HG03520 (cell line): ENCODE data around the gene LRP4.

Experiments used
- ATAC-seq: cut with Tn5 transposase; IDR thresholded peaks from one replicate; pipeline ENCODE4 v1.9.1; 2021; ENCODE audit warnings: mild to moderate bottlenecking, moderate library complexity; ENCODE audit not compliant: unreplicated experiment

LRP4 gene

DNA sequence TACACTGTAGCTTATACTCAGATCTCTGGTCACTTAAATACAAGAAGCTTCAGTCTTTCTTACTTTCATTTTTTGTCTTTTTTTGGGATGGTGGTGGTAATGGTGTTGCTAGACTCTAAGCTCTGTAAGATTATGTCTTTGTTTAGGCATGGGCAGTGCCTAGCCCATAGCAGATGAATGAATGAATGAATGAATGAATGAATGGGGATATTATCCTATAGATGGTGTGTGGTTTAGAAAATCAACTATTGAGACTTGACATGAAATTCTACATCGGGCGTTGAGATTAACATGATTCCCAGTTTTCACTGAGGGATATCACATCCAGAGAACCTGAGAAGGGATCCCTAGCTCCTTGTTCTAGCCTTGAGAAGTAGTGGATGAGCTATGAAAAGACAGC is 62.5 kb downstream of the LRP4 start:
- no peak for ATAC-seq

DNA sequence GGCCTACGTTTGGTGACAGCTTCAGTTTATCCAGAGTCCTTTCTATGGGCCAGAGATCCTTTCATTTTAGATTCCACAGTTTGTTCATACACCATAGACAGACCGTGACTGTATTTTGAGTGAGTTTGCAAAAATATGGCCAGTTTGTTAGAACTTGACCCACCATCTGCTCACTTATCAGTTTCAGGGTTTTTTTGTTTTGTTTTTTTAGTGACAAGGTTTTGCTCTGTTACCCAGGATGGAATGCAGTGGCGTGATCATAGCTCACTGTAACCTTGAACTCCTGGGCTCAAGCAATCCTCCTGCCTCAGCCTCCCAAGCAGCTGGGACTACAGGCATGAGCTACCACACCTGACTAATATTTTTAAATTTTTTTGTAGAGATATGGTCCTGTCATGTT is 63.2 kb downstream of the LRP4 start:
- no peak for ATAC-seq

DNA sequence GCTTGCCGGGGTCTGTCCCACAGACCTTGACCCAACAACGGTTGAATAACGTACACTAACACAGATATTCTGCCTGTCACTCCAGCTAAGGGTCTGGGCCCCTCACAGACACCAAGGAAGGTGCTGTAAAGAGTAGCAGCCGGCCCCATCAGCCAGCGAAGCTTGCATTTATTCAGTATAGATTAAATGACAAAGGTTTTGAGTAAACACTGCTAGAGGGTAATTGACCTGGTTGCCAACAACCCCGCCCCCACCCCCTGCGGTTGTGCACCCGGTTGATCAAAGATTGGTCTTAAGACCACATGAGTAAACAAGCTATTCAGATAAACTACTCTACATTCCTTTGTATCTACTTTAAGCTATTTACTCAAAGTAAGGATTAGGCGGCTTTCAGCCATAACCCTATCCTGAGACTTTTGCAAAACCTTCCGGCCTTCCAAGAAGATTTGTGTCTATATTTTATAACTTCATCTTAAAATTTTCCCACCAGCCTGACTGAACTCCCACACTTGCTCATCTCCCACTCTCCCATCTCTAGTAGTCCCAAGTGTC is 67.4 kb downstream of the LRP4 start:
- no peak for ATAC-seq

GRCh38 chr11:46849631-46850030 is 68.7 kb downstream of the LRP4 start:
- no peak for ATAC-seq

DNA sequence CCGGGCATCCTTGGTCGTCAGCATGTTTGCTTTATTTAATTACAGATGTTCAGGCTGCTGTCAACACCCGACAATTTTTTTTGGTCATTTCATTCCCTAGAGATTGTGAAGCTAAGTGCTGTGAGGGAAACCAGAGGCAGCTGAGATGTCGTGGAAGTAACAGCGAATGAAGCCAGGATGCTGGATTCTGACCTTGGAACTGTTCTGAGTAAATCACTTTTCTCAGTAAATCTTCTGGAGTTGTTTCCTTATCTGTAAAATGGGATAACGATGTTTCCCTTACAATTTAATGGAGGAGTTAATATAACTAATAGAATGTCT is 71.9 kb downstream of the LRP4 start:
- peak; percentile 4 for ATAC-seq

- ATAC-seq = peak; percentile 94
These were observed 72.4 kb downstream of the LRP4 start, which contains the start of gene CKAP5 for GRCh38 chr11:46845740-46846509. Gene CKAP5 (minus strand): TSS chr11:46846280. CDS start chr11:46821231, 25,049 bp downstream.

- ATAC-seq = no peak
These were observed 73.0 kb downstream of the LRP4 start for GRCh38 chr11:46845440-46845739.

GRCh38 chr11:46840116-46840515 is 78.2 kb downstream of the LRP4 start:
- ATAC-seq = no peak

- ATAC-seq = no peak
These were observed 79.8 kb downstream of the LRP4 start for GRCh38 chr11:46838501-46838900.

DNA sequence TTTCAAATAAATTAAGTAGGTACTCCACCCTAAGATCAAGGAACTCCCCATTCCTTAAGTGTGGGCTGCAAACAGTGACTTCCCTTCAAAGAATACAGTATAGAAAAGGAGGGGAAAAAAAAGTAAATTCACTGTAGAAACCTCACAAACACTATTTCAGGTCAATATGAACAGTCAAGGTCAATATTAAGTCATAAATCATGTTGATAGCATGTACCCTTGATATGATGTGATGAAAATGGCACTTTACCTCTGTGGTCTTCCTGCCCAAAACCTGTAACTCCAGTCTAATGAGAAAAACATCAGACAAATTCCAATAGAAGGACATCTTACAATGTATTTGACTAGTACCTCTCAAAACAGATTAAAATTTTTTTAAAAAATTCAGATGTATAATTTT is 80.5 kb downstream of the LRP4 start:
- no peak for ATAC-seq

DNA sequence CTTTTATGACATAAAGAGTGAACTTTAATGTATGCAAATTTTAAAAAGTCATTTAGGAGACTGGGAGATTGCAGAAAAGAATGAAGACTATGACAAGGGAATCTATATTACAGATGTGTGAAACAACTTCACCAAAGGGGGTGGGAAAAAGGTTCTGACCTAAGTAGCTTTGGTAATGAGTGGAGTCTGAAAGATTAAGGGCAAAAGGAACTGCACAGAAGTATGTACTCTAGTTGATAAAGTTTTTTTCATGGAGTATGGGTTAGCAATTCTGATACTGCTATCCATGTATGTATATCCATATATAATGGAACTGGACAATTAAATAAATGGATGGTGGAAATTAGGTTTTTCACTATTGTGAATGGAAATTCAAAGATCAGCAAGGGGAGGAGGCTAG is 81.5 kb downstream of the LRP4 start:
- ATAC-seq = no peak

DNA sequence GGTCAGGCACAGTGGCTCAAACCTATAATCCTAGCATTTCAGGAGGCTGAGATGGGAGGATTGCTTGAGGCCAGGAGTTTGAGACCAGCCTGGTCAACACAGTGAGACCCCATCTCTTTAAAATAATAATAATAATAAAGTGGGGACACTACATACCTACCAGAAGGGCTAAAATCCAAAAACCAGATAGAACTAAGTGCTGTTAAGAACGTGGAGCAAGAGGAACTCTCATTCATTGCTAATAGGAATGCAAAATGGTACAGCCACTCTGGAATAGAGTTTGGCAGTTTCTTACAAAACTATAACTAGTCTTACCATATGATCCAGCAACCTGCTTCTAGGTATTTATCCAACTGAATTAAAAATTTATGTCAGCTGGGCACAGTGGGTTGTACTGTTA is 81.9 kb downstream of the LRP4 start:
- no peak for ATAC-seq

- no peak for ATAC-seq
These were observed 82.5 kb downstream of the LRP4 start for GRCh38 chr11:46835897-46836296.

GRCh38 chr11:46834821-46835220 is 83.5 kb downstream of the LRP4 start:
- no peak for ATAC-seq

GRCh38 chr11:46832511-46833214 is 85.7 kb downstream of the LRP4 start:
- ATAC-seq = no peak

DNA sequence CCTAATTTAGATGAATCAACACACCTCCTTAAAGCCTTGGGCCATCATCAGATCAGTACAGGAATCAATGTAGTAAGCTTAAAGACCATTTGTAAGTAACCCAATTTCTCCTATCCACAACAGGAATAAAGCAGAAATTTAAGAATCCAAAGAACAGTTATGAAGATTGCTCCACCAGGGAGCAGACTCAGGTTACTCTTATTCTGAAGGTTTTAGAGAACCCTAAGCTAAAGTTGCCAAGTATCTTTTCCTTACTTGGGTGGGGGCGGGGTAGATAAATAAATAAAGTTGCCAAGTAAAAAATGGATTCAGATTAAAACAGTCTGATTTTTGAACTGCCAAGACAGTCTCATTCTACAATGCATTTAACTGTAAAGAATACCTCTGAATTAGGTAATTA is 90.4 kb downstream of the LRP4 start:
- ATAC-seq = no peak

- peak; percentile 98 for ATAC-seq
These were observed 91.9 kb downstream of the LRP4 start for GRCh38 chr11:46826310-46827044.

- ATAC-seq = no peak
These were observed 109.4 kb downstream of the LRP4 start for GRCh38 chr11:46808799-46809431.
